NCI-H526 (cell line): ENCODE measurements around the gene TMCC2.
"Not testable (repeated sequence)": the region's sequence is repeated elsewhere in the genome, so short reads cannot be mapped to it uniquely, and the experiment has no call there.

Experiments
- DNase-seq, 2 experiments: peaks; one replicate each; lab custom pipeline; 2025; lab: John Stamatoyannopoulos, UW

Gene TMCC2

DNA sequence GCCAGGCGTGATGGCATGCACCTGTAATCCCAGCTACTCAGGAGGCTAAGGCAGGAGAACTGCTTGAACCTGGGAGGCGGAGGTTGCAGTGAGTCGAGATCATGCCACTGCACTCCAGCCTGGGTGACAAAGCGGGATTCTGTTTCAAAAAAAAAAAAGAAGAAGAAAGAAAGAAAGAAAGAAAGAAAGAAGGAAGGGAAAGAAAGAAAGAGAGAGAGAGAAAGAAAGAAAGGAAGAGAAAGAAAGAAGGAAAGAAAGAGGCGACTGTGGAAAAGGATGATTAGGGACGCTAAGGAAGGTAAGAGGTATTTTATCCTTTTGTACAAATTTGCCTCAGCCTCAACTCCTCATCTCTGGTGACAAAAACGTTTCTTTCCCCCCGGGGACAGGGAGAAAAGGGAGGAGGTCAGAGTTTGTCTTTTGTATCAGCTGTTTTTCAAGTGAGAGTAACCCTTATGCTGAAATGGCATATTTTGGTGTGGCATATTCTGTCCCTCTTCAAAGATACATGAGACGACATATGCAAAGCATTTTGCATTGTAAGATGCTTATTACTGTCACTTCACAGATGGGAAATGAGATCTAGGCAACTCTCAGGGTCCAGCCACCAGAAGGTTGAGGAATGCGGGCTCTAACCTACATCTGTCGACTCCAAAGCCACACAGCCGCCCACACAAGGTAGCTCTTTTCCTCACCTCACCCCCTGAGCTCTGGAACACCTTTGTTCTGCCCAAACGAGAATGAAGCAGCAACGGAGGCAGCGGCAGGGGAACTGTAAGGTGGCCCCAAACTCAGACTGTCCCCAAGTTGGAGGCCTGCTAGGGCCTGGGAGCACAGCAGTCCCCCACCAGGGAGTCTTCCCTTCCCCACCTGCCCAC, 55.8 kb downstream of the TMCC2 start:
- no peak for DNase-seq

DNA sequence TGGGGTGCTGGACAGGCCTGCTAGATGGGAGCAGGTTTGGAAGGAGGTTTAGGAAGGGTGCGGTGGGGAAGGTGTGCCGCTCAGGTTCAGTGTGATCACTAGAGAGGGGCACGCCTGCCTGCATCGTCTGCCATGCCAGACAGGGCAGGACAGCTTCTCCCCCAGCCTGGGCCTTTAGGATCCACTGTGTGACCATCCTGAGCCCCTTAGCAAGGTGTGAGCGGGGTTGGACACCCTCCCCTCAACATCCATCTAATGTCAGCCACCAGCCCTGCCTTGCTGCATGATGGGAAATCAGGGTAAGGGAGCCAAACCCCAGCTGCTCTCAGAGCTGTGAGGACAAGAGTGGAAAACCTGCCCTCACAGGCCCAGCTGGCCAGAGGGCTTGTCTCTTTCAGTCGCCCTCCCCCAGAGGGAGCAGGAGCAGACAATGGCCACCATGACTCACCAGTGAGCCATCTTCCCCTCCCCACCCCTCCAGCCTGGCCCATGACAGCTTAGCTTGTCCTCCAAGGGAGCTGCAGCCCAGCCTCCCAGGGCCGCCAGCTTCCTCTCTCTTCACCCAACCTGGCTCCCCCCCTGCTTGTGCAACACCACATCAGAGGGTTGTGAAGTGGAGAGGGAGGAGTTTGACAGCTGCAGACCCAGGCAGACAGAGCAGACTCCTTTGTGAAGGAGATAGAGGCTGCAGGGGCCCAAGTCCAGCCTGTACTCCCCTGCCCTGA, 56.8 kb downstream of the TMCC2 start:
- DNase-seq: no peak

DNA sequence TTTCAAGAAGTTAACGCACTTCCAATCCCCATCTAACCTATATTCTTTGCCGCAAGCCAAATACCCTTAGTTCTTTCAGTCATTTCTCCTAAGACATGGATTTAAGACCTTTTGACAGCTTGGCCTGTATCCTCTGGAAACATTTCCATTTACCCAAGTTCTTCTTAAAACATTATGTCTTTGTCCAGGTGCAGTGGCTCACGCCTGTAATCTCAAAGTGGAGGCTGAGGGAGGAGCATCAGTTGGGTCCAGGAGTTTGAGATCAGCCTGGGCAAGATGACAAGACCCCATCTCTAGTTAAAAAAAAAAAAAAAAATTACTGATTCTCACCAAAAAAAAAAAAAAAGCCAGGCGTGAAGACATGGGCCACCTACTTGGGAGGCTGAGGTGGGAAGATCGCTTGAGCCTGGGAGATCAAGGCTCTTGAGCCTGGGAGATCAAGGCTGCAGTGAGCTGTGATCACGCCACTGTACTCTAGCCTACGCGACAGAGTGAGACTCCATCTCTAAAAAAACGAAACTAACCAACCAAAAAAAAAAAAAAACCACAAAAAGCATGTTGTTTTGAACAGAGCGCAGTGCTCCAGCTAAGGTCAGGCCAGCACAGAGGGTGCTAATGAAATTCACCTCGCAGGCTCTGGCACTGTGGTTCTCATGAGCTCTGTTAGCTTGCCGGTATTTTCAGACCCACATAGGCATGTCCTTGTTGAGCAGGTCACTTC, 57.8 kb downstream of the TMCC2 start:
- no peak for DNase-seq

DNA sequence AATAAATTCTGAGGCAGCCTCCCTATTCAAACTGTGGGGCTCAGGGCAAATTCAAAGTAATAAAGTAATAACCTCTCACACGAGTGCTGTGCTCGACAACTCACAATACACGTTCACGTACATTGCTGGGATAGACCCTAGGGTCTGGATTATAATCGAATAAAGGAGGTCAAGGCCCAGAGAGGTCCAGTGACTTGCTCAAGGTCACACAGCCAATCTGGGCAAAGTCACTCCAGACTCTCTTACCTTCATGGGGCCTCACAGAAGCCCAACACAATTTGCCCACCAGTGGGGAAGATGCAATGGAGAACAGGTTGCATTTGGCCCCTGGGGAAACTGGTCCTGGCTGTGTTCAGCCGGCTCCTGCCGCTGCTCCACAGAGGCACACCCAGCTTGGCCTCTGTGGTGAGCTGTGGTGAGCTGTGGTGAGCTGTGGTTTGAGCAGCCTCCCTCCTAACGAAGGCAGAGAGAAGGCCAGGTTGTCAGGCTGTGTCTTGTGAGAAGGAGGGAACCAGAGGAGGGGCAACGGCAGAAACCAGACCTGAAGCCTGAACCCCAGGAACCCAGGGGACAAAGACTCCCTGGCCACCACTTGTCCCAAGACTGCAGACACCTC, 58.7 kb downstream of the TMCC2 start:
- DNase-seq: no peak

DNA sequence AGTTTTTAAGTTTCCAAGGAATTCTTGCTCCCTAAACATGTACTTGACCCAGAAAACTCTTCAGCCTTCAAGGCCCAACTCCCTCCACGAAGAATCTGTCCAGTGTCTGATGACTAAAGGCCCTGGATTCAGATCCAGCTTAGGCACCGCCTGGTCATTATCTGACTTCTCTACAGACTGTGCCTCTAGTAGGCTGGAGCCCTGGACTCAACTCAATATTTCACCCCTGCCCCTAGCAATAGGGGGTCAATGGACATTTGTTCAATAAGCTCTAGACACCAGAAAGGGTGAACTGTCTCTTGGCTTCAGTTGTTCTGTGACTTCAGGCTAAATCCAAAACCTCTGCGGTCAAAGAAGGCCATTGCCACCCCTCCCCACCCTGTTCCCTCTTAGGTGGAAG, 59.3 kb downstream of the TMCC2 start:
- no peak for DNase-seq

DNA sequence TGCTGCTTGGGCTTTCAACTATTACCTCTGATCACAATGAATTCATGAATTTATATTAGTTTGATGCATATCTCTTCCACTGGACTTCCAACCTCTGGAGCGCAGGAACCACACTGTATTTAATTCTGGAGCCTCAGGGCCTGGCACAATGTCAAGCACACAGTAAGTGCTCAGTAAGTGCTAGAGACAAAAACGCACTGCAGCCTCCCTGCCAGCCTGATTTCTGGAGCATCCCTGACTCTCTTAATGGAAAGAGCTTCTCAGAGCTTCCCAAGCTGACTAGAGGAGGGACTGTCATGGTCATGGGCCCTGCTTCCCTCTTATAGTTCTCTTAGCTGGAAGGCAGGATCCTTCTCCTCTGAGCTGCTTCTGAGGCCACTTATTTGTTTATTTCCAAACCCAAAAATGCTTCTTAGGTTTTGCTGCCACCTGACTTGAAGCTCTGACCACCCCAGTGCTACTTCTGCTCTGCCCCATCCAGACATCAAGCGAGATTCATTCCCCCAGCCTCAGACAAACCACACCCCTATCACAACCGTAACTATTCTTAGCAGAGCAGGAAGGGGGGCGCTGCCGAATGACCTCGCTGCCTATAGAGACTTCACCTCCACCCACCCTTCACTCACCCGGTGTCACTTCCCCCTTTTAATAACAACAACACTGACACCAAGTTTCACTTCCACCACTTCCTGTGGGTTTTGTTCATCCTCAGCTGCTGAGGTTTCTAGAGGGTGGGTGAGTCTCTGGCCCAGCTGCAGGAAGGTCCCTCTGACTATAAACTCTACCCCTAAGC, 60.2 kb downstream of the TMCC2 start:
- no peak for DNase-seq

DNA sequence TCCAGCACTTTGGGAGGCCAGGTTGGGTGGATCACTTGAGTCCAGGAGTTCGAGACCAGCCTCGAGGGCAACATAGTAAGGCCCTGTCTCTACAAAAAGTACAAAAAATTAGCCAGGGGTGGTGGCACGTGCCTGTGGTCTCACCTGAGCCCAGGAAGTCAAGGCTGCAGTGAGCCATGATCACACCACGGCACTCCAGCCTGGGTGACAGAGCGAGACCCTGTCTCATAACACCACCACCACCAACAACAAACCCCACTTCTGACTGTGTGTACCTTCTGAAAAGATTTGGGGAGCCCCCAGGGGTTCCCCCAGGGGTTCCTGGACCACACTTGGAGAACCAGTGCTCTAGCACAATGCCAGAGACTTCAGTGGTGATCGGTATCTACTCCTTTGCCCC, 63.9 kb downstream of the TMCC2 start:
- no peak for DNase-seq

DNA sequence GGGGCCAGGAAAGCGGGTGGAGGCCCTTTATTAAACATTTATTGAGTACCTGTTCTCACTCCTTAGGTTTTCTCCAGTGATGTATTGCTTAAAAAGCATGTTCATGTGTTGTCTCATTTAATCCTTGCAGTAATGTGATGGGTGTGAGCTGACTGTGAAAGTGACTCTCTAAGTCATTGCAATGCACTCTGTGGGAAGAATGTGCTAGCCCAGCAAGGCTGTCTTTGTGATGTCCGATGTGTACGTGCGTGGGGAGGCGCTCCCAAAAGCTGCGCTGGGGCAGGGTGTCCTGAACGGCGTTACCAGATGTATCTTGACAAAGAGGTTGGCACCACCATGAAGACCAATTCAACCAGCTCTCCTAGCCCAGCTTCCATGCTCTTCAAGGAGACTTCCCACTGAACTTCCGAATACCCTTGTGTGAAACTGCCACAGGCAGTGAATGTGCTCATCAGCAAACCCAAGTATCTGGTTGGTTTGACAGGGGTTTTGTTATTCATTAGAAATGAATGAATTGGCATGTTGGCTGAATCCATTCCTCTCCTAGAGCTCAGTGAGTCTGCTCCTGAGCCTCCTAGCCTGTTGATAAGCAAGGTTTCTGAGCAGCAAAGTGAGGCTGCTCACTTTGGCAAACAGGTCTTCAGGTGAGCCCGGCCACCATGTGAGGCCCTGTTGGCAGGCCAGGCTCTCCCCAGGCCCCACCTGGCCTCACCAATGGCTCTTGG, 65.8 kb downstream of the TMCC2 start:
- no peak for DNase-seq

DNA sequence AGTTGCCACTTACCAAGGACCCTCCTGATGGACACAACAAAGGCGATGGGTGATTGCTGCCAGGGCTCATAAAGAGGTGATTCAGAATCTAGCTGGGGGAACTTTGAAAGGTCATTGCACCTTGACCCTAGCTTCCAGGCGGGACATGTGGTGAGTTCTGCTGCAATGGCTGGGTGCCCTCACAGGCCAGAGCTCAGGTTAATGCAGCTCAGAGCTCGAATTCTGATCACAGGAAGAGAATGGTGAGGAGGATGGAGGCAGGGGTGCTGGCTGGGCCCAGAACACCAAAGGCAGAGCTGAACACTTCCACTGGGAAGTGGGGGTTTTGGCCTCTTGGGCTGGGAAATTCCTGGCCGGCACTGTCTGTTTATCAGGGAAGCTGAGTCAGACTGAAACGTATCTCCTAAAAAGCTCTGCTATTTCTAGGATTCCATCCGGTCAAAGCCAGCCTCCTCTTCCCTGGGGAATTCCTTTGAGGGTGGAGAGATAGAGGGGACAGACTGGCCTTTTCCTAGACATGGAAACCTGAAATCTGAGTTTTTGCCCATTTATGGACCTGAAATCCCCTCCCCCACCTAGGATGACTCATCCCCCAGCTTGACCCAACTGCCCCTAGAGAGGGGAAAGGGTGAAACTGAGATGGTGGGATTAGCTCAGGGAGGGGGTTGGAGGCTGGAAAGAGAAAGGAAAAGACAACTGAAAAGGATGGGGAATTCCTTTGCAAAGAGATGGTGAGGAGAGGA, 66.6 kb downstream of the TMCC2 start:
- no peak for DNase-seq

DNA sequence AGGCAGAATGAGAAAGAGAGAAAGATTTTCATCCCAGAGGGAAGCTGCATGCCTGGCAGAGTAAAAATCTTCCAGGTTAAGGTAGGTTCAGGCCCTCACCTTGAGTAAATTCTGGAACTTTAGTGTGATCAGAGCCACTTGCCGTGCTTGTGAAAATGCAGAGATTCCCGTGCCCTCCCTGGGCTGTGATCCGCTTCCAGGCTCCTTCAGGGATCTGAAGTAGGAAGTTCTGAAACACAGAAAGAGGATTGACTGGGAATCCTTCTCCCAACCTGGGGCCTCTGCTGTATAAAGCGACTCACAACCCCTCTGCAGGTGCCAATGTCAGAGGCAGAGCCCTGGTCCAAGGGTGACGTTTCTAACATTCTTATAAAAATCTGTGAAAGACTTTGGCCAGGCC, 67.2 kb downstream of the TMCC2 start:
- DNase-seq: no peak

DNA sequence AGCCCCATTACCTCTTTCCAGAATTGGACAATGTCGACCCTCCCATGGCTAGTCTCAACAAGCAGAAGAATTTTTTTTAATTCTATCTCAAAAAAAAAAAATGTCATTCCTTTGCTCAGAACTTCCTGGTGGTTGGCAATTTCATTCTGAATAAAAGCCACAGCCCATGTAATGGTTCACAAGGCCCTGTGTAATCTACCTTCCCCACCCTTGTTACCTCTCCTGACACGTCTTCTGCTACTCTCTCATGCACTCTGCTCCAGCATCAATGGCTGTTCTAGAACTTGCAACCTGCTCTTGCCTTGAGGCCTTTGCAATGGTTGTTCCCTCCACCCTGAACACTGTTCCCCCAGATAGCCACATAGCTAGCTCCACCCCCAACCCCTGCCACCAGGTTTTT, 68.4 kb downstream of the TMCC2 start:
- no peak for DNase-seq

DNA sequence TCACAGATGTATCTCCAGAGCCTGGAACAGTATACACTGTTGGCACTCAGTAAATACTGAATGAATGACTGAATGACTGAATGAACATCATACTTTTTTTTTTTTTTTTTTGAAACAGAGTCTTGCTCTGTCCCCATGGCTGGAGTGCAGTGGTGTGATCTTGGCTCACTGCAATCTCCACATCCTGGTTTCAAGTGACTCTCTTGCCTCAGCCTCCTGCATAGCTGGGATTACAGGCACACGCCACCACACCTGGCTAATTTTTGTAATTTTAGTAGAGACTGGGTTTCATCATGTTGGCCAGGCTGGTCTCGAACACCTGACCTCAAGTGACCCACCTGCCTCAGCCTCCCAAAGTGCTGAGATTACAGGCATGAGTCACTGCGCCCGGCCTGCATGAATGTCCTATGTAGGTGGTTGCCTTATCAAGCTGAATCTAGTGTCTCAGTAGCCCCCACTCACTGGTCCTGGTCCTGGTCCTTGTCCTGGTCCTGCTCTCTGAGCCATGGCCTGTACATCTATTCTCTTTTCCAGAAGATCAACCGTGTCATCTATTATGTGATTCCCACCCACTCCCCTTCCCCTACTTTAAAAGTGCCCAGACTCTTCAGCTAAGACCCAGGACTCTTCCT, 69.9 kb downstream of the TMCC2 start:
- DNase-seq: not testable (repeated sequence)

DNA sequence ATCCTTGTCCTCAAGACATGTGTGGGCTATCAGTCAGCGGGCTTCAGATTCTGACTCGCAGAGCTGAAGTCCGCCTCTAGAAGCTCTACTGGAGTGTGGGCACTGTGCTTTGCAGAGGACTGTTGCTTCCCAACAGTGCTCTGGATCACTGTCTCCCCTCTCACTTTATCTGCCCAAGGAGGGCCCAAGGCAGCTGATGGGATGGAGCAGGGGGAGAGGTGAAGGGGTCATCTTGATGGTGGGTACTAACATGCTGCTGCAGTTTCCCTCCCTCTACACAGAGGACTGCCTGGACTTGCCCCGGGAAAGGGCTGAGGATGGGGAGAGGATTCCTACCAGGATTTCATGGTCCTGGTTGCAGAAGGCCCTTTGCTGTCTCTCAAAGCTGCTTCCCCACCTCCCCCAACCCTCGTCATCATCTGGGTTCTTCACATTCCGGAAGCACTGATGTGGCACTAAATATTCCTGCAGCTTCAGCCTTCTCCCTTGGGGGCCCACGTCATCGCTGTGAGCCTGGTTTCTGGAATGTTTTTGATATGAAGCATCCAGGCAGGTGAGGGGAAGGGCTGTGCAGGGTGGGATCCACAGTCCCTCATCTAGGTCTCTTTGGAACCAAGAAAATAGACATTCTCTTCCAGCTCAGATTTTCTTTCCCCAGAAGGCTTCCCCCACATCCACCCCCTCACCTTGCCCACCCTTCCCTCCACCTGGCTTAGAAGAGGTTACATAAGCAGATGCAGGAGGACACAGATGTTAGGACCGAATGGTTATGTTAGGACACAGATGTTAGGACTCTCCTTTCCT, 70.6 kb downstream of the TMCC2 start:
- DNase-seq: peak; percentile 20 to 69

DNA sequence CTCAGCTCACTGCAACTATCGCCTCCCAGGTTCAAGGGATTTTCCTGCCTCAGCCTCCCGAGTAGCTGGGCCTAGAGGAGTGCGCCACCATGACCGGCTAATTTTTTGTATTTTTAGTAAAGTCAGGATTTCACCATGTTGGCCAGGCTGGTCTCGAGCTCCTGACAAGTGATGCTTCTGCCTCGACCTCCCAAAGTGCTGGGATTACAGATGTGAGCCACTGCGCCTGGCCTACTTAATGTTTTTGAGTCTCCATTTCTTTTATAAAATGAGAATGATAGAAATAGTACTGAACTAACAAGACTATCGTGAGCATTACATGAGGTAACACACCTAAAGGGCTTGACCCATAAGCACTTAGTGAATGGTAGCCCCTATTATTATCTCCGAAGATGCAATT, 72.4 kb downstream of the TMCC2 start:
- no peak for DNase-seq

DNA sequence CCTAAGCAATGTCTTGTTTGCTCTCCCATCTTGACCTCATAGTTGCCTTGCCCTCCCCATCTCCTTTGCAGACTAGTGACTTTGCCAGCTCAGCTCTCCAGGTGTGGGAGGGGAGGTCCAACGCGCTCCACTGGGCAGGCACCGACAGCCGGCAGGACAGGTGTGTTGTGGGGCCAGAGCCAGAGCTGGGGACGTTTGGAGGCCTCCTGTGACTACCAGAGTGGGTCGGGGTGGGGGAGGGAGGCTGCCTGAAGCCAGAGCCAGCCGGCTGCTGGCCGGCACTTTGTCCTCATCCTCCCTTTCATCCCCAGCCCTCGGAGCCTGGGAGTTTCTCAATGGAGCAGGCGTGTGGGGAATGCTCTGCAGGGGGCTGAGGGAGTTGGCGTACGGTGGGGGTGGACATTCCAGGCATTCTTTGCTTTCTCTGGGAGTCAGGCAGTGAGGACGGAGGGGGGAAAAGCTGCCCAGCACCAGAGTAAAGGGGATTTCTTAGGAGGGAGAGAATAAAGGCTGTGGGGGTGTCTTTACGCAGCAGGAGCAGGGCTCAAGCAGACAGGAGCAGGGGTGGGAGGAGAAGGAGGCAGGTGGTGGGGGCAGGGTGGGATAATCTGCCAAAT, 73.6 kb downstream of the TMCC2 start:
- peak in 1 of 2 experiments; percentile 70 for DNase-seq

DNA sequence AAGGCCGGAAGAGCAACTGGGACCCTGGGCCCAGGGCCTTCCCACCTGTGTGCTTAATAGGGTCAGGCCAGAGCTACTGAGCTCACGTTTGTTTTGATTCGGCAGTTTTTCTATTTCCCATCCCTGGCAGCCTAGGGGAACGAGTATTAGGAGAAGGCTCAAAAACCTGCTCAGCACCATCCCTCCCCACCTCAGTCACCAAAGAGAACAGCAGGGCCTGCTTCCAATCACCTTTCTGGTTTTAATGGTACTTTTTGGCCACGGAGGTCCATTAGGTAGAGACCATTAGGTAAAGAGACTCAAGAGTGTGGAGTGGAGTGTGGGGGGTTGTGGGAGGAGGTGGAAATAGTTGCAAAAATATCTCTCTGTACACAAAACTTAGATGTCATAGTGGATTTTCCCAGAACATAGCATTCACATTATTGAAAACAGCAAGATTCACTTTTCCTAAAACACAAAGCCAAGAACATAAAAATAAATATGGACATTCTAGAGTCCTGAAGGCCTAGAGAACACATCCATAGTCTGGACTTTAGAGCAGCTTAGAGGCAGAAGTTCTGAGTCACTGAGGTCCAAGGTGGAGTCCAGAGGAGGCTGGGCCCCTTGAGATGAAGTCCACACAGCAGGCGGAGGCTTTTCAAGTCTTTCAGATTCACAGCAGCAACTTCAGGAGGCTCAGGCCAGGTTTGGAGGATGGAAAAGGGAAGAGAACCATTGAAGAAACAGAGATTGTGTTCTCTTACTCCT, 74.3 kb downstream of the TMCC2 start:
- no peak for DNase-seq

DNA sequence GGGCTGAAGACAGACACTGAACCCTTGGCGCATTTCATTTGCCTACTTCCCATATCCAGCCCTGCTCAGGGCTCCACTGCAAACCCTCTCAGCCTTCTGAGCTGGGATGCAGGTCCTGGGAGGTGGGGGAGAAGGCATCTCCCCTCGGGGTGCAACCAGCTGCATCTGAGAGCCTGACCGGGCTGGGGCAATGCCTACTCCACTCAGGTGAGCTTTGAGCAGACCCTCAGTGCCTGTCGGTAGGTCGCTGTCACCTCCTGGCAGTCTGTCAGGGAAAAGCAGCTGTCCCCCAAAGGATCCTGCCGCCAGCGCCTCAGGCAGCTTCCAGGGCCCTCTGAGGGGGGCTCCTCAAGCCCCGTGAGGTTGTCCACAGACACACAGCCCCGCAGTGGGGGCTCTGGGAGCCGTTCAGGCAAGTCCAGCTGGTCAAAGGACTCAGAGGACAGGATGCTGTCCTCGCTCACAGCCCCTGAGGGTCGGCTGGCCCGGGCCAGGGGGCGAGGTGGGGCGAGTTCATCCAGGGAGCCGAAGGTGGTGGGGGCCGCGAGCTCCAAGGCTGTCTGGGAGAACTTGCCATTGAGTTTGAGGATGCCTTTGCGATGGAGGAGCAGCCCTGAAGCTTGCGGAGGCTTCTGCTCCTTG, 75.6 kb downstream of the TMCC2 start:
- DNase-seq: no peak
